ENCODE results near the gene CPXM2.
"Not testable (repeated sequence)": the region's sequence is repeated elsewhere in the genome, so short reads cannot be mapped to it uniquely, and the experiment has no call there.

CPXM2 gene

DNA sequence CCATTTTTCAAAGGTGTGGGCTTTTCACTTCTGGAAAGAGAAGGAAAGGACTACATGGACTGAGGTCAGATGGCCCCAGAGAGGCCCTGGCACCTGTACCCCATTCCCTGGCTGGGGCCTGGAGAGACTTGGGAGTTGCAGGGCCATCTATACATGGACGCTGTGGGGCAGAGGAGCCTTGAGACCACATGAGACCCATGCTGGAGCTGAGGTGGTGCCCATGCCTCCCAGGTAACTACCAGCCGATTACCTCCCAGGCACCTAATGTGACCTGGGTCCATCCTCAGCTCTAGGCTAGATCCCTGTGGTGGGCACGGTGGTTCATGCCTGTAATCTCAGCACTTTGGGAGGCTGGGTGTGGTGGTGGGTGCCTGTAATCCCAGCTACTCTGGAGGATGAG, 144.2 kb downstream of the CPXM2 start:
- no peak for DNase-seq (ENCODE audit: low read depth in 2 of 2, low spot score in 1 of 2)

DNA sequence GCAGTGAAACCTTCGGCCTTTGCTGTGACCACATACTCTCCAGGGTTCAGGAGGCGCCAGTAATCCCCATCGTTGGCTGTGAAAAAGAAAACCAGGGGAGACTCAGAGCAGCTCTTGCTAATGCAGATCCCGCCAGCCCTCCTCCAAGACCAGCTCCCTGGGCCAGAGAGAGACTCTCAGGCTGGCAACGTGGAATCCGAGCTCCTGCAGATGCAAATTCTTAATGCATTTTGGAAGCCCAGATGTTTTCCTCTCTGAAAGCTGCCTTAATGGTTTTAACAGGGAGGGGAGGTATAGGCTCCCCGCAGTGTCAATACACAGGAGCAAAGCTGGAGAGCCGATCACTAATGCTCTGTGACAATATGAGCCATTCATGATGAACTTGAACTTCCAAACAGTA, 144.7 kb downstream of the CPXM2 start:
- DNase-seq (ENCODE audit: low read depth in 2 of 2, low spot score in 1 of 2), result no peak

- DNase-seq (ENCODE audit: low read depth in 2 of 2, low spot score in 1 of 2), result no peak
These were observed 145.1 kb downstream of the CPXM2 start for GRCh38 chr10:123746520-123746919.

DNA sequence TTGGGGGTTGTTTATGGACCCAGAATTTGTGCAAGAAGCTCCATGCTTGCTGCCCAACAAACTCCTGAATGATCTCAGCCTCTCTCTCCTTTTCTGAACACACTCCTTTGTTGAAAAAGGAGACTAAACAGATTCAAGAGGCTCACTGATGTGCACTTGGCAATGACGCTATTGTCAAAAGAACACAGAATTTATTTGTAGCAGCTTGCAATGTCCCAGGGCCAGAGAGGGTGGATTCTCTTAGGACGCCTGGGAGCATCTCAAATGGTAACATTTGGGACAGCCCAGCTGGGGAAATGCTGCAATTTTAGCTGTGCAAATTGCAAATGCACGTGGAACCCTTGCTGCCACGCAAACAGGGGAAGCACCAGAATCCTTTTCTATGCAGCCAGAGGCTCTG, 145.5 kb downstream of the CPXM2 start:
- no peak for DNase-seq (ENCODE audit: low read depth in 2 of 2, low spot score in 1 of 2)

DNA sequence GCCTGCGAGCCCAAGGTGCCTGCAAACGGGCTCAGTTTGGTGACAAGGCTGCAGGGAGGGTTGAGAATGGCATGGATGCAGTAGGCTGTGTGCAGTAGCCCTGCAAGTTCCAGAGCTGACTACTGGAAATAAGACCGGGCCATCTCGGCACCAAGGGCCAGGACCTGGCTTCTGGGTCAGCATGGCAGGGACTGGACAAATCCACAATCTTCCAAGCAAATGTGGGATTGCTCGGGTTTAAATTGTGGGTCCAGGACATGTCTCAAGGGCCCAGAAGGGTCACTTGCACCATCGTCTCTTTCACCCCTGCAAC, 147.4 kb downstream of the CPXM2 start:
- no peak for DNase-seq (ENCODE audit: low read depth in 2 of 2, low spot score in 1 of 2)

DNA sequence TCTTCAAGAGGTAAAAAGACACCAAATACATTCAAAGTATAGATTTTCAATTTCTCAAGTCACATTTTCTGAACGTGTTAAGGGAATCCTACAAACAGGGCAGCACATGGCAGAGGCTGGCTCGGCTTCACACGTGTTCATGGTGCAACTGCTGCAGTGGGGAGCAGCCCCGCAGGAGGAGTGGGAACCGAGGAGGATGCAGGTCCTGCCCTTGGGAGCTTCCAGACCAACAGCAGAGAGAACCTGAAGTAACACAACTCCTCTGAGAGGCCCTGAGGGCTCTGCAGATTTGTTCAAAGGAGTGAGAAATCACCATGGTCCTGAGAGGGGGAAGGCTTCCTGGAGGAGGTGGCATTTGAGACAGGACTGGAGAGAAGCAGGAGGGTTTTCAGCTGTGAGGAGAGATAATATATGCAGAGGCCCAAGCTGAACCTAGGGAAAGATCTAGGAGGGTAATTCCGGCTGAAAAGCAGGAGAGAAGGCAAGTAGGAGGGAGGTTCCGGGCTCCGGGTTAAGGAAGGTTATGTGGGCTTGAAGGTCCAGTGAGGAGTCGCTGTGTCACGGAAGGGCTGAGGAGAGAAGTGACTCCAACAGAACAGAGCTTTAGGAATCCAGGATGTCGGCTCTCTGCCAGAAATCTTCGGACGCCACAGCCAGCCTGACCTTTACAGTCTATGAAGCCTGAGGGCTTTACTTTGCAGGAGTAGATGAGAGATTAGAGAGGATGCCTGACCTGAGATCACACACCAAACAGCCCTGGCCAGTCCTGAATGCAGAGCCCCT, 148.0 kb downstream of the CPXM2 start:
- DNase-seq (ENCODE audit: low read depth in 2 of 2, low spot score in 1 of 2), result no peak

GRCh38 chr10:123742751-123743440, 148.7 kb downstream of the CPXM2 start:
- no peak for DNase-seq (ENCODE audit: low read depth in 2 of 2, low spot score in 1 of 2)

DNA sequence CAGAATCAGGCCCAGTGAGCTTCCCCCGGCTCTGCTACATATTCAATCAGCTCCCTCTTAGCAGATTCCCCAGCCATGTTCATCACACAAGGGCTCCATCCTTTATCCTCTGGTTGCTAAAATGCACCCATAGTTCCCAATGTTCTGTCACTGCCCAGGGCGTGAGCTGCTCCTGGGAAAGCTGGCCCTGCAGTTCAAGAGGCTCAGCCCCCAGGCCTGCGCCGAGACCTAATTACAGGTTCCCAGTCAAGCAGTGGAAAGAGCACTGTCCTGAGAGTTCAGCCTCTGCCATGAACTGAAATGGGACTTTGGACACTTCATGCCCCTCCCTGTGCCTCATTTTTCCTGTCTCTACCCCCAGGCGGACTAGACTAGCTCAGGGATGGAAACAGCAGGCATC, 149.9 kb downstream of the CPXM2 start:
- no peak for DNase-seq (ENCODE audit: low read depth in 2 of 2, low spot score in 1 of 2)

- DNase-seq (ENCODE audit: low read depth in 2 of 2, low spot score in 1 of 2), result no peak
These were observed 150.5 kb downstream of the CPXM2 start for GRCh38 chr10:123741146-123741545.

GRCh38 chr10:123736917-123737316, 154.7 kb downstream of the CPXM2 start:
- DNase-seq (ENCODE audit: low read depth in 2 of 2, low spot score in 1 of 2), result not testable (repeated sequence)

- DNase-seq (ENCODE audit: low read depth in 2 of 2, low spot score in 1 of 2), result no peak
These were observed 162.1 kb downstream of the CPXM2 start for GRCh38 chr10:123729523-123729922.

DNA sequence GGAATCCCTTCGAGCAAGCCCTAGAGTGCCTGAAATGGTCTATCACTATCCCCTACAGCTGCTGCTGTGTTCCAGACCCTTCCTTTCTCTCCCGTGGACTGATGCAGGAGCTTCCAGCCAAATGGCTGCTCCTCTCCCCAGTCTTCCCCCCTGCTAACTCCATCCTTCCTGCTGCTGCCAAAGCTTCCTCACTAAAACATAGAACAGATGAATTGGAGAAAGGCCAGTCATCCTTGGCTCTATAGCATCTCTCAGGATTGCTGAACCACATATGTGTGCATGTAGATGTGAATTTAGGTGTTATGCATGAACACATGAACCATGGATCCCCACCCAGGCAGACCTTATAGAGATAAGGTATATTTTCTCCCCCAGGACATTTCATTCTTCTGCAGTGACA, 164.8 kb downstream of the CPXM2 start:
- no peak for DNase-seq (ENCODE audit: low read depth in 2 of 2, low spot score in 1 of 2)

- DNase-seq (ENCODE audit: low read depth in 2 of 2, low spot score in 1 of 2), result no peak
These were observed 165.2 kb downstream of the CPXM2 start for GRCh38 chr10:123726381-123726780.

GRCh38 chr10:123724747-123725146, 166.9 kb downstream of the CPXM2 start:
- DNase-seq (ENCODE audit: low read depth in 2 of 2, low spot score in 1 of 2), result no peak

DNA sequence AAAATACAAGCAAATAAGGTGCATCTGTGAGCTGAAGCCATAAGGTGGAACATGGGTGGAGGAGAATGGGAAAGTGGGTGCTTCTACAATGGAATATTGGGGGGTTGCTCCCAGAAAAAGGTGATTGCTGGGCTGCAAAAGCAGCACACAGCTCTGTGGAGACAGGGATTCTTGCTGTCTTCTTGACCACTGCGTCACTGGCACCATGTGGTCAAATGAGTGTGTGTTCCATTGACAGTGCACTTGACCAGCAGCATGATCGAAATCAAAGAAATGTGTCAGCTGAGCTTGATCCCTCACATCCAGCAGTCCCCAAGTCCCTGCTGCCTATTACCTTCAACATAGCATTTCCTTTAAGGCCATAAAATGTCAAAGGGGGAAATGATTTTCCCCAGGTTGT, 169.3 kb downstream of the CPXM2 start:
- DNase-seq (ENCODE audit: low read depth in 2 of 2, low spot score in 1 of 2), result no peak

GRCh38 chr10:123721441-123722049, 170.1 kb downstream of the CPXM2 start:
- DNase-seq (ENCODE audit: low read depth in 2 of 2, low spot score in 1 of 2), result no peak

DNA sequence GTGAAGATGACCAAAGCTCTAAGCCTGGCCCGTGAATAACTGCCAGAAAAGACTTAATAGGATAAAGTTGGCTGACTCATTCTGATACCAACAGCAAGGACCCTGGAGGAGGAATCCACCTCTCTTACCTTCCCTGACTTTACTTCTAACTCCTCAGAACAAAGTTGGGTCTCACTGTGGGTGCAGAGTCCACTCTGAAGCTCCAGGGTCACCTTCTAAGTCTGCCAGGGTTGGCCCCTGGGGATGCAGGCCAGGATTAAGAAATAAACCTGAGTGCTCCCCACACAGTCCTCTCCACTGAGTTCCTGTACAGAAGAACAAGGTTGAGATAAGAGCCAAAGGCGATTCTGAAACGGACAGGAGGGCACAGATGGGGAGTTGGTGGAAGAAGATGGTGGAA, 171.1 kb downstream of the CPXM2 start:
- no peak for DNase-seq (ENCODE audit: low read depth in 2 of 2, low spot score in 1 of 2)

DNA sequence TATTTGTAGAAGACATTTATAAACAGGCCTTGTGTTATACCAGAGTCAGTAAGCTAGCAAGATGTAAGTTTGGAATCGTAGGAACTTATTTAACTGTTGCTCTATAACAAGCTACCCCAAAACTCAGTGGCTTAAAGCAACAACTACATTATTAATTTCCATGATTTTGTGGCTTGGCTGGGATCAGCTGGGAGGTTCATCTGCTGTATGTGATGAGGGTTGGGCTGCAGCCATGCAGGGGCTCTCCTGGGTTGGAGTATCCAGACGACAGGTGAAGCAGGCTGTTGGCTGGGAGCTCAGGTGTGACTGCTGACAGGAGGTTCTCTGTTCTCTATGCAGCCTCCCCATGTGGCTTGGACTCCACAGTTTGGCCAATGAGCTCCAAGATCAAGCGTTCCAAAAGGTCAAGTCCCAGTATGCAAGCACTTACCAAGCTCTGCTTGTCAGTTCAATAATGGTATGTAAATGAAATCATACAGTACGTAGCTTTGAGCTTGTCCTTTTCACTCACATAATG, 173.0 kb downstream of the CPXM2 start:
- DNase-seq (ENCODE audit: low read depth in 2 of 2, low spot score in 1 of 2), result no peak

- DNase-seq (ENCODE audit: low read depth in 2 of 2, low spot score in 1 of 2), result no peak
These were observed 174.3 kb downstream of the CPXM2 start for GRCh38 chr10:123717336-123717735.

DNA sequence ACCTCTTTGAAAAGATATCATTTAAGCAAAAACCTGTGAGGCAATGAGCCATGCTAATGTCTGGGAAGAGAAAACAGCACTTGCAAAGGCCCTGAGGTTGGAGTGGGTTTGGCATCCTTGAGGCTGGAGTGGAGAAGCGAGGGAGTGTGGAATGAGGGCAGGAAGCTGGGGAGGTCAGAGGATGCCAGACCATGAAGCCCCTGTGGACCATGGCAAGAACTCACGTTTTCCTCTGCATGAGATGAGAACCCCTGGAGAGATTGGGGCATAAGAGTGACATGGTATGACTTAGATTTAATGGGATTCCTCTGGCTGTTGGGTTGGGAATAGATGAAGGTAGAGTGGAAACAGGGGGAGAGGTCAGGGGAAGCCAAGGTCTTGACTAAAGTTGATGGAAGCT, 176.1 kb downstream of the CPXM2 start:
- no peak for DNase-seq (ENCODE audit: low read depth in 2 of 2, low spot score in 1 of 2)

GRCh38 chr10:123706236-123706635, 185.4 kb downstream of the CPXM2 start:
- no peak for DNase-seq (ENCODE audit: low read depth in 2 of 2, low spot score in 1 of 2)

GRCh38 chr10:123704812-123705211, 186.8 kb downstream of the CPXM2 start:
- no peak for DNase-seq (ENCODE audit: low read depth in 2 of 2, low spot score in 1 of 2)
